NCI-H345 treated with DMSO at 0.1 percent for 48 hours (cell line): ENCODE measurements around the gene PRDM16.

ENCODE experiments used
- DNase-seq: peaks from one replicate; lab custom pipeline; 2025; ENCODE audit not compliant: unreplicated experiment; lab: John Stamatoyannopoulos, UW

PRDM16 gene

GRCh38 chr1:3454811-3455618 lies 386.0 kb downstream of the PRDM16 start:
- peak; percentile 5 for DNase-seq

- DNase-seq = no peak
Observed at GRCh38 chr1:3455670-3456448, 386.9 kb downstream of the PRDM16 start.

- DNase-seq = no peak
Observed at GRCh38 chr1:3456449-3456963, 387.5 kb downstream of the PRDM16 start.

GRCh38 chr1:3456964-3457909 lies 388.2 kb downstream of the PRDM16 start:
- DNase-seq = no peak

- DNase-seq = no peak
Observed at GRCh38 chr1:3457910-3458883, 389.2 kb downstream of the PRDM16 start.

GRCh38 chr1:3459051-3459908 lies 390.3 kb downstream of the PRDM16 start:
- DNase-seq = no peak

- no peak for DNase-seq
Observed at GRCh38 chr1:3459940-3460671, 391.1 kb downstream of the PRDM16 start.

GRCh38 chr1:3460672-3461131 lies 391.7 kb downstream of the PRDM16 start:
- DNase-seq = no peak

- no peak for DNase-seq
Observed at GRCh38 chr1:3461238-3461933, 392.4 kb downstream of the PRDM16 start.

GRCh38 chr1:3461934-3462275 lies 392.9 kb downstream of the PRDM16 start:
- DNase-seq = no peak

- DNase-seq = no peak
Observed at GRCh38 chr1:3462356-3463012, 393.5 kb downstream of the PRDM16 start.

GRCh38 chr1:3463013-3463385 lies 394.0 kb downstream of the PRDM16 start:
- no peak for DNase-seq

- no peak for DNase-seq
Observed at GRCh38 chr1:3463408-3463863, 394.4 kb downstream of the PRDM16 start.

- DNase-seq = no peak
Observed at GRCh38 chr1:3463891-3464648, 395.1 kb downstream of the PRDM16 start.

GRCh38 chr1:3464649-3465025 lies 395.6 kb downstream of the PRDM16 start:
- DNase-seq = no peak
